H1 (cell line): ENCODE results near the gene DDX50. TPM values are rescaled to one million over a fixed set of nuclear protein-coding genes. Genes with fewer than 3 reads are reported as not detected.

ENCODE experiments used
- CHD2 ChIP-seq: IDR thresholded peaks from 2 replicates; pipeline ENCODE4 v1.6.1; 2012; ENCODE audit warnings: low read length, improper control_type of control experiment
- GTF2F1 ChIP-seq: IDR thresholded peaks from 2 replicates; pipeline ENCODE4 v1.6.1; 2012; ENCODE audit warnings: low read depth, low read length, improper control_type of control experiment, borderline replicate concordance
- PHF8 ChIP-seq: fragments of 200-600 bp; sonication (generic); conservative IDR thresholded peaks from 2 replicates; pipeline ENCODE4 v1.7.1; 2012; ENCODE audit warnings: low read depth, mild to moderate bottlenecking, inconsistent platforms, low read length, moderate library complexity
- polyA plus RNA-seq, 7 experiments: library from polyadenylated mRNA; depleted of rRNA in 3 of 7; stranded (reverse) in 5 of 7; unstranded in 2 of 7; fragments of >200 nt in 5 of 7; fragments of 200-250 nt in 2 of 7; gene quantifications; 1 replicate in 5 of 7; 2 replicates in 1 of 7; 4 replicates in 1 of 7; pipeline versions ENCODE4 v1.2.1 to v1.2.3, GENCODE V29; 2011 to 2013; ENCODE audit warnings: missing spikeins in 2 of 7, mixed read lengths in 2 of 7
- total RNA-seq: library from RNA; stranded (reverse); fragmentation: NEBNext Ultra II Directional; extraction: Animal tissue kit (Norgen Biotek cat#: 25700); gene quantifications from 2 replicates; pipeline ENCODE4 v1.2.1, GENCODE V29; 2021

The DDX50 gene
- total and polyA plus RNA-seq, 2 of the 8 experiments (the other 6 are each of a cell fraction or from before 2014, with no cell fraction given), result 20.0 to 36.5 TPM

DNA sequence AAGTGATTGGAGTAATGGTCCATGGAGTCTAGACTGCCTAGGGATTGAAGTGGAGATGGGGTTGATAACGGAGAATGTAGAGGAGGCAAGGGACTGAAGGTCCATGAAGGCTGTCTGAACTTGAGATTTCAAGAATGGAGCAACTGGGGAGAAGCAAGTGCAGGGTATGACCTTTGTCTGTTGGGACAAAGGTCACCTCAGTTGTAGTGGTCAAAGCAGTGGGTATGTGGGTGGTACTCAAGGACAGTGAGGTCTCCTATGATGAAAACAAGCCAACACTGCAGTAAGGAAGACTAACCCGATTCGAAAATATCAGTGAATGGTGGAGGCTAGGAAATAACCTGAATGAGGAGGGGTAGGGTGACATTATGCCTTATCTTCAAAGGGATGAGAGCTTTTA is 49.5 kb downstream of the DDX50 start (continued):
- TF ChIP-seq PHF8, result no peak
- TF ChIP-seq GTF2F1, result no peak
- TF ChIP-seq CHD2, result no peak
